ENCODE data around the gene ZEB2.

- TF ChIP-seq, protein P1, sequence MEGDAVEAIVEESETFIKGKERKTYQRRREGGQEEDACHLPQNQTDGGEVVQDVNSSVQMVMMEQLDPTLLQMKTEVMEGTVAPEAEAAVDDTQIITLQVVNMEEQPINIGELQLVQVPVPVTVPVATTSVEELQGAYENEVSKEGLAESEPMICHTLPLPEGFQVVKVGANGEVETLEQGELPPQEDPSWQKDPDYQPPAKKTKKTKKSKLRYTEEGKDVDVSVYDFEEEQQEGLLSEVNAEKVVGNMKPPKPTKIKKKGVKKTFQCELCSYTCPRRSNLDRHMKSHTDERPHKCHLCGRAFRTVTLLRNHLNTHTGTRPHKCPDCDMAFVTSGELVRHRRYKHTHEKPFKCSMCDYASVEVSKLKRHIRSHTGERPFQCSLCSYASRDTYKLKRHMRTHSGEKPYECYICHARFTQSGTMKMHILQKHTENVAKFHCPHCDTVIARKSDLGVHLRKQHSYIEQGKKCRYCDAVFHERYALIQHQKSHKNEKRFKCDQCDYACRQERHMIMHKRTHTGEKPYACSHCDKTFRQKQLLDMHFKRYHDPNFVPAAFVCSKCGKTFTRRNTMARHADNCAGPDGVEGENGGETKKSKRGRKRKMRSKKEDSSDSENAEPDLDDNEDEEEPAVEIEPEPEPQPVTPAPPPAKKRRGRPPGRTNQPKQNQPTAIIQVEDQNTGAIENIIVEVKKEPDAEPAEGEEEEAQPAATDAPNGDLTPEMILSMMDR (IDR thresholded peaks at IDR 0.05): no peak
- TF ChIP-seq EP300 (IDR thresholded peaks at IDR 0.05): no peak
Observed at GRCh38 chr2:144370937-144371584, 148.9 kb downstream of the ZEB2 start.
